Breast epithelium (tissue), 3 donors: ENCODE measurements around the gene AHSG.

Experiments
- CTCF ChIP-seq, 3 donors: fragments of 450-650 bp; IDR thresholded peaks; one replicate each; pipeline ENCODE4 v1.5.1; 2016 to 2017; ENCODE audit warnings: antibody characterized with exemption in 3 of 3, mild to moderate bottlenecking in 3 of 3, moderate library complexity in 3 of 3
- POLR2A ChIP-seq: fragments of 450-650 bp; IDR thresholded peaks from one replicate; pipeline ENCODE4 v1.6.1; 2016; ENCODE audit warnings: antibody characterized with exemption, mild to moderate bottlenecking, moderate library complexity
- POLR2AphosphoS5 ChIP-seq, 3 donors: sonication (generic); formaldehyde crosslinking; IDR thresholded peaks; one replicate each; pipeline ENCODE4 v1.6.1; 2017; ENCODE audit warnings: antibody characterized with exemption in 3 of 3

GRCh38 chr3:186600896-186601295, 12.0 kb upstream of the AHSG start:
- TF ChIP-seq CTCF (IDR thresholded peaks at IDR 0.05) (no peak), POLR2A (no peak), POLR2AphosphoS5 (IDR thresholded peaks at IDR 0.05) (no peak)
